Chondrocyte (in vitro differentiated cells): ENCODE results near the gene ZNF605. TPM values are rescaled to one million over a fixed set of nuclear protein-coding genes. Genes with fewer than 3 reads are reported as not detected.

Experiments
- DNase-seq: peaks from one replicate; pipeline ENCODE4 v3.0.0; 2021; ENCODE audit warnings: mixed read lengths, low spot score
- H3K27ac Mint-ChIP-seq: one replicate; pipeline ENCODE4 v1.8.0; 2021; ENCODE audit warnings: mild to moderate bottlenecking, moderate library complexity, mixed read lengths; ENCODE audit not compliant: unreplicated experiment
- H3K27me3 Mint-ChIP-seq: 2 replicates; pipeline ENCODE4 v1.8.0; 2021; ENCODE audit warnings: low read depth, mixed read lengths
- H3K36me3 Mint-ChIP-seq: 2 replicates; pipeline ENCODE4 v1.8.0; 2021; ENCODE audit warnings: low read depth, mixed read lengths
- H3K4me1 Mint-ChIP-seq: 2 replicates; pipeline ENCODE4 v1.8.0; 2021; ENCODE audit warnings: low read depth, mild to moderate bottlenecking, mixed read lengths
- H3K4me3 Mint-ChIP-seq: one replicate; pipeline ENCODE4 v1.8.0; 2021; ENCODE audit warnings: mild to moderate bottlenecking, moderate library complexity, mixed read lengths; ENCODE audit not compliant: unreplicated experiment
- H3K9me3 Mint-ChIP-seq: 2 replicates; pipeline ENCODE4 v1.8.0; 2021; ENCODE audit warnings: low read depth, mixed read lengths
- total RNA-seq: library from RNA; stranded (reverse); gene quantifications from 3 replicates; pipeline ENCODE4 v1.2.1, GENCODE V29; 2021
- TF ChIP-seq, protein P1 (sequence below): fragments of 200-600 bp; sonication (generic); IDR thresholded peaks from 2 replicates; pipeline ENCODE4 v1.5.0; 2021; ENCODE audit warnings: antibody characterized with exemption, mild to moderate bottlenecking, moderate library complexity

Gene ZNF605
- total RNA-seq, 1 donor from 2014 or later, result 18.1 TPM

DNA sequence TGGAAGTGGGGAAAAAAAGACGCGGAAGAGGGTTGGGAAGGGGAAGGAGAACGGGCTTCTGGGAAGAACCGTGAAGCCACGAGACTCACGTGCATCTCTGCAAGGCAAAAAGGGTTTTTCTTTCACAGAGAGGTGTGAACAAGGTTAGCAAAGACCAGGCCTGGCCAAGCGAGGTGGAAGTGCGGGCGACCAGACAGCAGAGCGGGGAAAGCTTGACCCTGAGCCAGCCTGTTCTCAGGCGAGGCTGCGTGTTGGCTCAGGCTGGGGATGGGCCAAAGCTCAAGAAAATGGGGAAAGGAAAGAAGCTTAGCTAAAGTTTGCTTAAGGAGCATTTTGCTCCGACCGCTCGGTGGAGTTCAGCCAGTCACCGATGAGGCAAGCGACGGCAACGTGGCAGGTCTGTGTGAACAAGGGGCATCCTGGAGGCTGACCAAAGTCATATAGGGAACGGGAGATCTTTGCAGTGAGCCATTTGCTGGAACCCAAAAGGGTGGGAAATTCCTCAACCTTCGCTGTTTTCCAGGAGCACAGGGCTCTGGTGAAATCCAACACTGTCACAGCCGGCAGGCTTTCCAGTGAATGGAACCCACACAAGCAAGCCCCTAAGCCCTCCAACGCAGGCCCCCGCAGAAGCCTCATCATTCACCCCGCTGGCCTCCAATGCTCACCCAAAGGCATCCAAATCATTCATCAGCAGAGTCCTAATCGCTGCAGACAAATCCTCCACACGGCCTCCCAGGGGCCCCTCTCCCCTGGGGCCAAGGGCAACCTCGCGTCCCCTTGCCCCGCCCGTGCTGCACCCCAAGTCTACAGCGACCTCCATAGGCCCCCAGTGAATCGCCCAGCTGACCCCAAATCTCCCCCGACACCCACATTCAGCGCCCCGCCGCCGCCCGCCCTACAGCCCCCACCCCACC is 754 bp downstream of the ZNF605 start:
- Mint-ChIP-seq H3K4me1 (peaks cover 23% of the 10 kb centered on the region), H3K27ac (peak overlapping the region; percentile 87), H3K9me3 (peaks cover 20% of the 10 kb centered on the region), H3K4me3 (peak overlapping the region; percentile 92), H3K36me3 (peaks cover 19% of the 10 kb centered on the region), H3K27me3 (no peaks in the 10 kb centered on the region)
- DNase-seq, result no peak
- TF ChIP-seq, protein P1, sequence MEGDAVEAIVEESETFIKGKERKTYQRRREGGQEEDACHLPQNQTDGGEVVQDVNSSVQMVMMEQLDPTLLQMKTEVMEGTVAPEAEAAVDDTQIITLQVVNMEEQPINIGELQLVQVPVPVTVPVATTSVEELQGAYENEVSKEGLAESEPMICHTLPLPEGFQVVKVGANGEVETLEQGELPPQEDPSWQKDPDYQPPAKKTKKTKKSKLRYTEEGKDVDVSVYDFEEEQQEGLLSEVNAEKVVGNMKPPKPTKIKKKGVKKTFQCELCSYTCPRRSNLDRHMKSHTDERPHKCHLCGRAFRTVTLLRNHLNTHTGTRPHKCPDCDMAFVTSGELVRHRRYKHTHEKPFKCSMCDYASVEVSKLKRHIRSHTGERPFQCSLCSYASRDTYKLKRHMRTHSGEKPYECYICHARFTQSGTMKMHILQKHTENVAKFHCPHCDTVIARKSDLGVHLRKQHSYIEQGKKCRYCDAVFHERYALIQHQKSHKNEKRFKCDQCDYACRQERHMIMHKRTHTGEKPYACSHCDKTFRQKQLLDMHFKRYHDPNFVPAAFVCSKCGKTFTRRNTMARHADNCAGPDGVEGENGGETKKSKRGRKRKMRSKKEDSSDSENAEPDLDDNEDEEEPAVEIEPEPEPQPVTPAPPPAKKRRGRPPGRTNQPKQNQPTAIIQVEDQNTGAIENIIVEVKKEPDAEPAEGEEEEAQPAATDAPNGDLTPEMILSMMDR, result no peak

GRCh38 chr12:132954471-132955048 is 1.5 kb downstream of the ZNF605 start:
- Mint-ChIP-seq H3K4me3 (peak overlapping the region; percentile 92), H3K36me3 (peaks cover 20% of the 10 kb centered on the region), H3K4me1 (peaks cover 23% of the 10 kb centered on the region), H3K27me3 (no peaks in the 10 kb centered on the region), H3K27ac (peak overlapping the region; percentile 87), H3K9me3 (peaks cover 21% of the 10 kb centered on the region)
- DNase-seq, result no peak
- TF ChIP-seq, protein P1, result no peak

GRCh38 chr12:132953771-132954170 is 2.3 kb downstream of the ZNF605 start:
- DNase-seq, result no peak
- peaks cover 23% of the 10 kb centered on the region for H3K4me1 Mint-ChIP-seq
- peak overlapping the region; percentile 60 for H3K27ac Mint-ChIP-seq
- TF ChIP-seq, protein P1, result no peak
- no peak overlapping the region for H3K4me3 Mint-ChIP-seq
- peaks cover 28% of the 10 kb centered on the region for H3K36me3 Mint-ChIP-seq
- peaks cover 24% of the 10 kb centered on the region for H3K9me3 Mint-ChIP-seq
- H3K27me3 Mint-ChIP-seq, result no peaks in the 10 kb centered on the region

DNA sequence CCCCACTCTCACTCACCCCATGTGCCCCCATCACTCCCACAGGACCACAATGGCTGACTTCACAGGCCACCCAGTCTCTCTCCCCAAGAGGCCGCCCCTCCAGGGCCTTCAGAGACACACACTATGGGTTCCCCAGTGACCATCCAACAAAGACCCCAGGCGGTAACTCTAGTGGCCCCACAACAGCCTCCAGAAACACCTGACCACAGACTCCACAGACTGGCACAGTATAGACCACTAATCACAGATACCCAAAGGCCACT is 3.0 kb downstream of the ZNF605 start:
- peaks cover 28% of the 10 kb centered on the region for H3K9me3 Mint-ChIP-seq
- H3K27me3 Mint-ChIP-seq, result no peaks in the 10 kb centered on the region
- no peak for DNase-seq
- H3K27ac Mint-ChIP-seq, result no peak overlapping the region
- H3K4me1 Mint-ChIP-seq, result peaks cover 23% of the 10 kb centered on the region
- TF ChIP-seq, protein P1, result no peak
- no peak overlapping the region for H3K4me3 Mint-ChIP-seq
- H3K36me3 Mint-ChIP-seq, result peaks cover 34% of the 10 kb centered on the region

DNA sequence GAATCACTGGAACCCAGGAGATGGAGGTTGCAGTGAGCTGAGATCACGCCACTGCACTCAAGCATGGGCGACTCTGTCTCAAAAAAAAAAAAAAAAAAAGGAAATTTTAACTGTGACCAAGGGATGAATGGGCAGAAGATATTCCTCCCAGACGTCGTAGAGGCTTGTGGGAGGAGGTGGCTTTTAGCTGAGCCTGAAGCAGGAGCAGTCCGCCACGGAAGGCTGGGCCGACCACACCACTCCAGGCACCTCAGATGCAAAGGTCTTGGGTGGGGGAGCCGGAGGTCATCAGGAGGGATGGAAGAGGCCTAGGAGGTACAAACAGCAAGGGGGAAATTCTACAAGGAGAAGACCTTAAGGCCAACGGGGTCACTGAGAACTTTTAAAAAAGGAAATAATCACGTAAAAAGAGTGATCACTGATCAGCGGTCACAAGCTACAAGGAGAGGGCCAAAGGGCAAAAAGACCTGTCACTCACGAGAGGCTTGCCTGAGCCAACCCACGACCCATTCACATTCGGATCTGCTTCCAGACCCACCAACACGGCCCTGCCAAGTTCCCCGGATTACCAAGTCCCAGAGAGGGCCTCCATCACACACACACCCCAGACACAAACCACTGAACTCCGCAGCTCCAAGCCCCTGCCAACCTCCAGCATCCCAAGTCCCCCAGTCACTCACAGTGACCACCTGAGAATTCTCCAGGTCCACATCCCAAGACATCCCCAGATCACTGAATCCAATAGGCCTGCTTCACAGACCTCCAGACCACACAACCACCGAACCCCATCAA is 3.5 kb downstream of the ZNF605 start:
- Mint-ChIP-seq H3K27me3 (no peaks in the 10 kb centered on the region), H3K9me3 (peaks cover 31% of the 10 kb centered on the region), H3K4me1 (peaks cover 23% of the 10 kb centered on the region), H3K4me3 (no peak overlapping the region), H3K36me3 (peaks cover 38% of the 10 kb centered on the region), H3K27ac (no peak overlapping the region)
- TF ChIP-seq, protein P1, result no peak
- DNase-seq, result no peak
